Transverse colon (tissue), 4 donors: ENCODE measurements around the gene MRPS16. TPM values are rescaled to one million over a fixed set of nuclear protein-coding genes. Genes with fewer than 3 reads are reported as not detected.

Source experiments
- DNase-seq: peaks from one replicate; pipeline ENCODE4 v3.0.0-alpha.2; 2019
- H3K27ac ChIP-seq, 4 donors: fragments of 200-600 bp; sonication (generic); 2 replicates each; pipeline ENCODE4 v1.5.1; 2016 to 2018; ENCODE audit warnings: inconsistent platforms in 4 of 4
- H3K27me3 ChIP-seq: fragments of 200-600 bp; sonication (generic); 2 replicates; pipeline ENCODE4 v1.5.1; 2017; ENCODE audit warnings: inconsistent platforms
- H3K36me3 ChIP-seq, 4 donors: fragments of 200-600 bp; sonication (generic); 2 replicates each; pipeline ENCODE4 v1.5.1; 2017 to 2019; ENCODE audit warnings: inconsistent platforms in 4 of 4
- H3K4me1 ChIP-seq, 4 donors: fragments of 200-600 bp; sonication (generic); 2 replicates each; pipeline ENCODE4 v1.5.1; 2017 to 2020; ENCODE audit warnings: inconsistent platforms in 4 of 4
- H3K4me3 ChIP-seq, 4 donors: fragments of 200-600 bp; sonication (generic); 1 replicate in 1 of 4; 2 replicates in 3 of 4; pipeline versions ENCODE4 v1.5.1 to v1.6.1; 2017 to 2019; ENCODE audit warnings: inconsistent platforms in 4 of 4
- H3K9me3 ChIP-seq, 2 donors: fragments of 200-600 bp; sonication (generic); 2 replicates each; pipeline ENCODE4 v1.5.1; 2017 to 2019; ENCODE audit warnings: inconsistent platforms in 2 of 2
- EP300 ChIP-seq: sonication (generic); formaldehyde crosslinking; IDR thresholded peaks from one replicate; pipeline ENCODE4 v1.6.1; 2017; ENCODE audit warnings: antibody characterized with exemption, low read depth
- POLR2A ChIP-seq: fragments of 450-650 bp; IDR thresholded peaks from one replicate; pipeline ENCODE4 v1.6.1; 2016; ENCODE audit warnings: antibody characterized with exemption, mild to moderate bottlenecking, moderate library complexity
- POLR2AphosphoS5 ChIP-seq, 3 donors: sonication (generic); formaldehyde crosslinking; IDR thresholded peaks; one replicate each; pipeline ENCODE4 v1.6.1; 2016; ENCODE audit warnings: antibody characterized with exemption in 3 of 3
- WGBS, 2 donors: methylation state at CpG; one replicate each; pipeline ENCODE4 v1.1.5; 2018; ENCODE audit warnings: low coverage in 1 of 2; 5-methylcytosine and 5-hydroxymethylcytosine counted together
- in situ Hi-C, 4 donors: fragments of 200-750 bp; cut with MboI; loops; one replicate each; pipeline versions ENCODE4 v1.15.0 to v1.15.1; 2017; ENCODE audit warnings: low sequenced_read_pairs in 3 of 4, low pct_ligation_motif_present in 1 of 4, low pct_unique_long_range_greater_than_20kb in 1 of 4
- intact Hi-C: fragments of 100-400 bp; cut with DNase I; formaldehyde crosslinking; loops from one replicate; pipeline ENCODE4 v1.15.1; 2023; ENCODE audit warnings: low total_unique reads
- total RNA-seq, 4 donors: library from RNA; depleted of rRNA; stranded (reverse); fragments of >200 nt; gene quantifications; one replicate each; pipeline ENCODE4 v1.1.0, GENCODE V29; 2016
- TF ChIP-seq, protein P1 (sequence below), 5 experiments: fragments of 200-600 bp in 3 of 5; fragments of 450-650 bp in 2 of 5; sonication (generic) in 3 of 5; IDR thresholded peaks; 1 replicate in 2 of 5; 2 replicates in 3 of 5; pipeline ENCODE4 v1.5.1; 2016 to 2017; ENCODE audit warnings: antibody characterized with exemption in 5 of 5, inconsistent platforms in 3 of 5, mild to moderate bottlenecking in 2 of 5, moderate library complexity in 1 of 5

The MRPS16 gene
- 10 to 100 TPM; 41.0 to 54.5 (median 46.6) TPM for total RNA-seq

DNA sequence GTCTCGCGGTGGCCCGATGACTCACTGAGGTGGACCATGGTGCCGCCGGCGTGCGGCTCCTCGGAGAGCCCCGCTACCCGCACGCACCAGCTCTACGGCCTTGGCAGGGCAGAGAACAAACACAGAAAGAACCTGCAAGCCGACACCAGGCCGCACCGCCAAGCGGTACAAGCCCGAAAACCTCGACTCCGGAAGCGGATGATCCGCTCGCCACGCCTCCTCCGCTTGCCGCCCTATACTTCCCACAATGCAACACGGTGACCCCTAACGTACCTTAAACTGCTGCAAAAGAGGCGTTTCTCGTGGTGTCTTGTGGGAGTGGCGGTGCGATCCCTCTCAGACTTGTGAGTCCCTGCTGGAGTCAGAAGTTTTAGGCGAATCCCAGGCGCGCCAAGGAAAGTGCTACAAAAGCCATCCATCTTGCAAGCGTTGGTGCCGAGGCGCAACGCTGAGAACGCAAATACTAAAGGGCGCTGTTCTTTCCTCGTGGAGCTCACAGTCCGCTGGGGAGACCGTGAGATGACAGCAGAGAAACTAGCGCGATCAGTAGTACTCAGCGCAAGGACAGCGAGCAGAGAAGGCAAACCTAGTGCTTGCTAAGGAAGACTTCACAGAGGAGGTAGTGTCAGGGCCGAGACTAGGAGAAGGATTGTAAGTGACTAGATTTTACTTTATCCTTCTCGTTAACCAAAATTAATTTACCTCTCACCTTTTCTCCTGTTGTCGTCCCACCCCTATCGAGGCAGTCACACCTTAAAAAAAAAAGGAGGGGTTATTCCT, at the start of gene MRPS16:
Gene MRPS16 (minus strand): TSS at position 200 of the 780 bp plus-strand sequence. CDS start 162 bp downstream, at position 38.
- in situ Hi-C loops = loop anchor here in 1 of 4 donors (25.0 kb wide), 1 partner anchor 385 kb away; the partner anchor contains the start of gene MYOZ1
- TF ChIP-seq, protein P1, sequence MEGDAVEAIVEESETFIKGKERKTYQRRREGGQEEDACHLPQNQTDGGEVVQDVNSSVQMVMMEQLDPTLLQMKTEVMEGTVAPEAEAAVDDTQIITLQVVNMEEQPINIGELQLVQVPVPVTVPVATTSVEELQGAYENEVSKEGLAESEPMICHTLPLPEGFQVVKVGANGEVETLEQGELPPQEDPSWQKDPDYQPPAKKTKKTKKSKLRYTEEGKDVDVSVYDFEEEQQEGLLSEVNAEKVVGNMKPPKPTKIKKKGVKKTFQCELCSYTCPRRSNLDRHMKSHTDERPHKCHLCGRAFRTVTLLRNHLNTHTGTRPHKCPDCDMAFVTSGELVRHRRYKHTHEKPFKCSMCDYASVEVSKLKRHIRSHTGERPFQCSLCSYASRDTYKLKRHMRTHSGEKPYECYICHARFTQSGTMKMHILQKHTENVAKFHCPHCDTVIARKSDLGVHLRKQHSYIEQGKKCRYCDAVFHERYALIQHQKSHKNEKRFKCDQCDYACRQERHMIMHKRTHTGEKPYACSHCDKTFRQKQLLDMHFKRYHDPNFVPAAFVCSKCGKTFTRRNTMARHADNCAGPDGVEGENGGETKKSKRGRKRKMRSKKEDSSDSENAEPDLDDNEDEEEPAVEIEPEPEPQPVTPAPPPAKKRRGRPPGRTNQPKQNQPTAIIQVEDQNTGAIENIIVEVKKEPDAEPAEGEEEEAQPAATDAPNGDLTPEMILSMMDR (IDR thresholded peaks at IDR 0.05) = peak in 1 of 5 experiments; percentile 23
- TF ChIP-seq EP300 = no peak
- TF ChIP-seq POLR2AphosphoS5 (IDR thresholded peaks at IDR 0.05) = peak; percentile 89 to 96 (median 94)
- TF ChIP-seq POLR2A = peak; percentile 86
- Histone ChIP-seq H3K27me3 (no peaks in the 10 kb centered on the region), H3K36me3 (peaks cover 0 to 4% (median 0%) of the 10 kb centered on the region in 4 donors), H3K27ac (peak within 1 kb of the TSS; percentile 88 to 96 (median 93)), H3K4me3 (peak within 1 kb of the TSS; percentile 71 to 92 (median 78)), H3K4me1 (peaks cover 17 to 30% (median 26%) of the 10 kb centered on the region in 4 donors), H3K9me3 (no peaks in the 10 kb centered on the region)
- intact Hi-C loops = no loop called here
- DNase-seq = peak; percentile 96
- 0 to 1% methylated on average over 9 to 50 of the region's 51 CpGs for WGBS, 2 donors

DNA sequence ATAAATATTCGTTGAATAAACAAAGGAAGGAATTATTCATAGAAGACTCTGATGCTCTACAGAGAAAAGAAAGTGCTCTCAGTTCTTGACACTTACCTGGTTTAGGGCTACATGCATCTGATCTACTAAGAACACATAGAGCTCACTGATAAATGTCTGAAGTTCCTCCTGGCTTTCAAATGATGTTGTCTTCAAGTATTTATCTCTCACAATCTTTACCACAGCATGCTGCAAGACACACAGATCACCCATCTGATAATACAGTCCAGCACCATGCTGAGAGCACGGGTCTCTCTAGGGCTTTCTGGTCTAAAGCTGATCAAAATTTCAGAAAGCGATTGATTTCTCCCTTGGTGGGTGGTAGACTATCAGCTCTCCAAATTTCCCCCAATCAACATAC, 44.5 kb upstream of the MRPS16 start:
- H3K36me3 ChIP-seq = no peaks in the 10 kb centered on the region
- 73 to 90% methylated on average over 2 to 3 of the region's 3 CpGs for WGBS, 2 donors
- H3K4me1 ChIP-seq = no peaks in the 10 kb centered on the region
- no peak overlapping the region for H3K27ac ChIP-seq
- no peak overlapping the region for H3K4me3 ChIP-seq
- no peak for DNase-seq
- H3K9me3 ChIP-seq = no peaks in the 10 kb centered on the region
- in situ Hi-C loops = no loop called here
- no peaks in the 10 kb centered on the region for H3K27me3 ChIP-seq
- TF ChIP-seq POLR2AphosphoS5 (IDR thresholded peaks at IDR 0.05) (no peak), POLR2A (no peak), EP300 (no peak)
- TF ChIP-seq, protein P1 (IDR thresholded peaks at IDR 0.05) = no peak
- intact Hi-C loops = no loop called here

DNA sequence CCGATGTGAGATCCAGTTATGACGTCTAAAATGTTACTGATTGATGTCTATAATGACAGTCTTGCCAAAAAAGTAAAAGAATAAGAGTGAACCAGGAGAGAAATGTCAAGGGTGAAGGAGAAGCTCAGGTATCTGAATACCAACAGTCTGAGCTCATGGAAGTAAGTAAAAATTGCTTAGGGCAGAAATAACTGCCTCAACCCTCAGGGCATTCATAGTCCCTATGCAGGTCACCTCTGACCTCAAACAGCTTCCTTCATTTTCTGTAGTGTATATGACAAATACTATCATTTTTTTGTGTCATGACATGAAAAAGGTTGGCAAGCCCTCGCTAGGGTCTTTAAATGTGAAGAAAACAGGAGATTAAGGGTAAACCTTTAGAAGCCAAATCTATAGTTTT, 41.0 kb upstream of the MRPS16 start:
- DNase-seq = no peak
- in situ Hi-C loops = no loop called here
- no peaks in the 10 kb centered on the region for H3K36me3 ChIP-seq
- no peaks in the 10 kb centered on the region for H3K27me3 ChIP-seq
- H3K4me1 ChIP-seq = no peaks in the 10 kb centered on the region
- no peak overlapping the region for H3K4me3 ChIP-seq
- no peaks in the 10 kb centered on the region for H3K9me3 ChIP-seq
- TF ChIP-seq POLR2AphosphoS5 (IDR thresholded peaks at IDR 0.05) (no peak), POLR2A (no peak), EP300 (no peak)
- TF ChIP-seq, protein P1 (IDR thresholded peaks at IDR 0.05) = no peak
- intact Hi-C loops = no loop called here
- WGBS, 2 donors = 86% methylated on average over 3 of the region's 3 CpGs
- no peak overlapping the region for H3K27ac ChIP-seq

DNA sequence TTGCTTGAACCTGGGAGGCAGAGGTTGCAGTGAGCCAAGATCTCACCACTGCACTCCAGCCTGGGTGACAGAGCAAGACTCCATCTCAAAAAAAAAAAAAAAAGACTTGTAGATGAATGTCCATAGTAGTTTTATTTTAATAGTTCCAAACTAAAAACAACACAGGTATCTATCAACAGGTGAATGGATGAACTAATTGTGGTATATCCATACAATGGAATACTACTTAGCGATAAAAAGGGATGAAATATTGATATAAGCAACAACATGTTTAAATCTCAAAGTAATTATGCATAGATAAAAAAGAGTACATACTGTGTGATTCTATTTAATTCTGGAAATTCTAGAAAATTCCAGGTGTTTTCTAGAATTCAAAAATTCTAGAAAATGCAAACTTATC, 37.5 kb upstream of the MRPS16 start:
- no peak overlapping the region for H3K27ac ChIP-seq
- no peak for DNase-seq
- WGBS, 2 donors = 100% methylated on average over 1 of the region's 1 CpG
- no peak overlapping the region for H3K4me3 ChIP-seq
- in situ Hi-C loops = no loop called here
- no peaks in the 10 kb centered on the region for H3K4me1 ChIP-seq
- H3K27me3 ChIP-seq = no peaks in the 10 kb centered on the region
- intact Hi-C loops = no loop called here
- H3K9me3 ChIP-seq = no peaks in the 10 kb centered on the region
- TF ChIP-seq POLR2AphosphoS5 (IDR thresholded peaks at IDR 0.05) (no peak), EP300 (no peak), POLR2A (no peak)
- TF ChIP-seq, protein P1 (IDR thresholded peaks at IDR 0.05) = no peak
- H3K36me3 ChIP-seq = no peaks in the 10 kb centered on the region
